Small intestine (tissue), 7 donors: Measurements from ENCODE around the gene AFDN. TPM values are rescaled to one million over a fixed set of nuclear protein-coding genes. Genes with fewer than 3 reads are reported as not detected.

Source experiments
- DNase-seq, 2 donors: peaks; one replicate each; pipeline versions ENCODE4 v3.0.0 to v3.0.0-alpha.2; 2013
- FAIRE-seq: peaks from 2 replicates; lab custom pipeline; 2012; peaks lifted over from hg19 to GRCh38; lab: Jason Lieb, UNC
- H3K27ac ChIP-seq, 3 donors: one replicate each; pipeline ENCODE4 v1.5.1; 2013; ENCODE audit warnings: low read length in 2 of 3, mild to moderate bottlenecking in 2 of 3, control low read depth in 1 of 3, inconsistent platforms in 1 of 3, low read depth in 1 of 3, moderate library complexity in 1 of 3
- H3K27me3 ChIP-seq, 3 donors: one replicate each; pipeline ENCODE4 v1.6.1; 2013; ENCODE audit warnings: low read length in 3 of 3, inconsistent platforms in 1 of 3; ENCODE audit not compliant: control insufficient read depth in 3 of 3, insufficient read depth in 3 of 3
- H3K36me3 ChIP-seq, 3 donors: one replicate each; pipeline ENCODE4 v1.6.1; 2013; ENCODE audit warnings: low read length in 3 of 3, inconsistent platforms in 1 of 3, low read depth in 1 of 3, mild to moderate bottlenecking in 1 of 3, moderate library complexity in 1 of 3; ENCODE audit not compliant: control insufficient read depth in 3 of 3, insufficient read depth in 2 of 3
- H3K4me1 ChIP-seq, 3 donors: one replicate each; pipeline ENCODE4 v1.6.1; 2013; ENCODE audit warnings: low read length in 2 of 3, inconsistent platforms in 1 of 3, low read depth in 1 of 3, mild to moderate bottlenecking in 1 of 3, moderate library complexity in 1 of 3; ENCODE audit not compliant: control insufficient read depth in 3 of 3, insufficient read depth in 2 of 3
- H3K4me3 ChIP-seq, 3 donors: one replicate each; pipeline ENCODE4 v1.5.1; 2013; ENCODE audit warnings: low read length in 3 of 3, control low read depth in 1 of 3, inconsistent platforms in 1 of 3, low read depth in 1 of 3, mild to moderate bottlenecking in 1 of 3, moderate library complexity in 1 of 3
- H3K9me3 ChIP-seq, 2 donors: one replicate each; pipeline ENCODE4 v1.6.1; 2013; ENCODE audit warnings: low read depth in 1 of 2, low read length in 1 of 2; ENCODE audit not compliant: control insufficient read depth in 2 of 2, insufficient read depth in 1 of 2
- WGBS, 3 donors: extraction: QIAGEN DNeasy Blood & Tissue Kit; methylation state at CpG; one replicate each; pipeline ENCODE4 v1.1.7; 2013; 5-methylcytosine and 5-hydroxymethylcytosine counted together
- polyA plus RNA-seq, 4 donors: library from polyadenylated mRNA; stranded (reverse) in 3 of 4; unstranded in 1 of 4; fragments of 200-250 nt in 3 of 4; fragments of 120-200 nt in 1 of 4; gene quantifications; one replicate each; pipeline versions ENCODE4 v1.2.1 to v1.2.3, GENCODE V29; 2013
- donor health status: healthy with polysubstance abuse.
- donor health status: control.
- donor health status: control.
- donor health status: Bipolar disorder and iron deficiency.
- donor health status: healthy.

The AFDN gene
- polyA plus RNA-seq, 4 donors, result 46.0 to 202 (median 67.9) TPM

DNA sequence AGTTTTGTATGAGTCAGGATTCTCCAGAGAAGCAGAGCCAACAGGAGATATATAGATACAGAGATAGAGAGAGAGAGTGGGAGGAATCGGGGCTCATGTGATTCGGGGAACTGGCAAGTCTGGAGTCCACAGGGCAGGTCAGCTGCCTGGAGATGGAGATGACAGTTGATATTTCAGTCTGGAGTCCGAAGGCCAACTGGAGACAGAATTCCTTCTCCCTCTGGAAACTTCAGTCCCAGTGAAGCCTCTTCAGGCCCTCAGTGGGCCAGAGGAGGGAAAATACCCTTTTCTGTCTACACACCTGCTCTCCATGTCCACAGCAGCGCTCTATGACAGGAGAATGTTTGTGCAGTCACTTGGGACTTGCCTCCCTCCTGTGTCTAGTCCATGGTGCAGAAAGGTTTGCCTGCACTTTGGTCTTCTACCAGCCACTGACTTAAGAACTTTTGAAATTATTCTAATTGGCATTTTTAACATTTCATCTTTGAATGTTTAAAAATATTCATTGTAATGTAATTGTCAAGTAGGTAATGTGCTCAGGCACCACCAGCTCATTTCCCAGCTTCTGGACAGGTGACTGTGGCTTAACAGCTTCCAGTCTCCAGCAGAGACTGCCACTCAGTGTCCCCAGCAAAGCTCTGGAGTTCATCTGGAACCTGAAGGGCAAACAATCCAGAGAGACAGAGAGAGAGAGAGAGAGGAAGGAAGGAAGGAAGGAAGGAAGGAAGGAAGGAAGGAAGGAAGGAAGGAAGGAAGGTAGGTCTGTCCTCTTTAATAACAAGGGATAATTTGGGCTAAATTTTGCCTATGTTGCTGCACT lies 43.8 kb upstream of the AFDN start:
- Histone ChIP-seq H3K27me3 (no peaks in the 10 kb centered on the region), H3K27ac (peak overlapping the region in 1 of 3 donors; percentile 51), H3K4me3 (no peak overlapping the region), H3K9me3 (no peaks in the 10 kb centered on the region), H3K36me3 (no peaks in the 10 kb centered on the region), H3K4me1 (peaks cover 0 to 43% (median 6%) of the 10 kb centered on the region in 3 donors)
- no peak for FAIRE-seq
- peak; percentile 67 to 81 for DNase-seq
- whole genome bisulfite sequencing, 3 donors, result 37 to 73% (median 65%) methylated on average over 4 of the region's 4 CpGs

DNA sequence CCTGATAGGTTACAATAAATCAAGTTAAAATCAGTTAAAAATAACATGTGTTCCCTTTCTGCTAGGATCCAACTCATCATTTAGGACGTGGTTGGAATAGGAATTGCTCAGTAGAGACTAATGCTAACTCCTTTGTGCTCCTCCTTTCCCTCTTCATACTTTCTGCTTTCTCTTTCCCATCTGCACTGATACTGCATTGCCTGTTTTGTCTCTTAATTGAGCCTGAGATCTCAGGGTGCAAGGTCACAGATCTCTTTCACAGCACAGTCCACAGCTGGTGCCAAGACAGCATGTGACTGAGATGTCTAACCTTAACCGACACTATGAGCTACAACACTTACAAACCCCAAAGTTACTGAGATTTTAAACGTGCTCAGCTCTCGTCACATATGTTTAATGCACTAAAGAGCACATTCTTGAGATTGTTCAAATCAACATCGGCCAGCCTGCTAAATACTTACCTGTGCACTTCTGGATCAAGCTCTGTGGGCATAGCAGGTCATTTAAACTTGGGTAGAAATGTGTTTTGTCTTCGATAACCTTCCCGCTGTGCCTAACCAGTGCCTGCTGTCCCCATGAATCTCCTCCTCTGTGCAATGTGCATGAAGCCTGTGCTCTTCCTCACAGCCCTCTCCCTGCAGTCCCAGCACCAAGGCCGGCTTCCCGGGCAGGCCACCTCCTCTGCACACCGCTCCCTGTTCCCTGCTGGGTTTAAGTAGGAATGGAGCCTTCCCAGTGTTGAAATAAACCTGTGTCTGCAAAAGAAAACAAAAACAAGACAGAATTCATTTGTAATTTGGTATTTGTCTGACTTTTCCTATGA lies 39.6 kb upstream of the AFDN start:
- FAIRE-seq, result no peak
- peak; percentile 63 to 70 for DNase-seq
- Histone ChIP-seq H3K4me3 (no peak overlapping the region), H3K27ac (peak overlapping the region in 1 of 3 donors; percentile 52), H3K36me3 (no peaks in the 10 kb centered on the region), H3K9me3 (no peaks in the 10 kb centered on the region), H3K27me3 (no peaks in the 10 kb centered on the region), H3K4me1 (peaks cover 0 to 40% (median 6%) of the 10 kb centered on the region in 3 donors)
- 47 to 64% (median 49%) methylated on average over 10 of the region's 10 CpGs for WGBS, 3 donors

DNA sequence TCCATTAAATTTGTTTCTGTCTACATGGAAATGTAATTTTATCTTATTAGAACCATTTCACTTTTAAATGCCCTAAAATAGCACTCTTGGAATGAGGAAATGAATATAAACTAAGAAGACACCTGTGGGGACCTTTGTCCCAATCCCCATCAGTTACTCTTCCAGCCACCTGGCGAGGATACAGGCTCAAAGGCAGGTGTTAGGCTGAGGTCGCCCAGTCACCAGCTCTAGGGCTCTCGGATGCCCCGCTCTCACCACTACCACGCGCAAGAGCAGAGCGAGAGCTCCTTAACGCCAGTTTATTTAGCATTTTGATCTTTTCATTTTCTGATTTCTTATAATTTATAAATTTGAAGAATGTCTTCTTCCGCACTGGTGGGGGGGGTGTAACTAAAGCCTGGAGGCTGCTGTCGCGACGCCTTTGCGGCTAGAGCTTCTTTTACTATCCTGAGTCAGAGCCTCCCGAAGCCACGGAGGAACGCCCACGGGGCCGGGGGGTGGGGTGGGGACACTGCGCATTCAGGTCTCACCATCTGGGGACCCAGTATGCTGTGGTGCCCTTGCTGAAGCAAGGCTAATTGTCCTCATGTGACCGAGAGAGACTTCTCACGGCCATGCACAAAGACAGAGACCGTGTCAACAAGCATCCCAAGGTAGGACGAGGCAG lies 38.7 kb upstream of the AFDN start:
- Histone ChIP-seq H3K4me1 (peaks cover 0 to 37% (median 6%) of the 10 kb centered on the region in 3 donors), H3K27me3 (no peaks in the 10 kb centered on the region), H3K36me3 (no peaks in the 10 kb centered on the region), H3K27ac (no peak overlapping the region), H3K4me3 (no peak overlapping the region), H3K9me3 (no peaks in the 10 kb centered on the region)
- DNase-seq (no peak), FAIRE-seq (no peak)
- WGBS, 3 donors, result 31 to 70% (median 48%) methylated on average over 23 of the region's 23 CpGs

DNA sequence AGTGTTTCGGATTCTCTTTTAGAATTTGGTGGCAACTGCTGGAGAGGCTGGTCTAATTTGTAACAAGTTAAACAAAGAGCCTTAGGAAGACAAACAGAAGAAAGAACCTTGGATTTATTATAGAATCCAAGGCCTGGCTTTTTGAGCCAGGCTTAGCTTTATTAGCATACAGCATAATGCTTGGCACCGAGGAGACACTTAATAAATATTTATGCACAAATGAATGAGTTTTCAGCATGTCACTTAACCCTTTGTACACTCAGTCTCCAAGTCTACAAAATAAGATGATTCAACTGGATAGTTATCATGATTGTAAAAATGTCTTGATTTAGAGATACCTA lies 38.2 kb upstream of the AFDN start:
- H3K4me3 ChIP-seq, result no peak overlapping the region
- 35 to 61% (median 50%) methylated on average over 2 of the region's 2 CpGs for WGBS, 3 donors

DNA sequence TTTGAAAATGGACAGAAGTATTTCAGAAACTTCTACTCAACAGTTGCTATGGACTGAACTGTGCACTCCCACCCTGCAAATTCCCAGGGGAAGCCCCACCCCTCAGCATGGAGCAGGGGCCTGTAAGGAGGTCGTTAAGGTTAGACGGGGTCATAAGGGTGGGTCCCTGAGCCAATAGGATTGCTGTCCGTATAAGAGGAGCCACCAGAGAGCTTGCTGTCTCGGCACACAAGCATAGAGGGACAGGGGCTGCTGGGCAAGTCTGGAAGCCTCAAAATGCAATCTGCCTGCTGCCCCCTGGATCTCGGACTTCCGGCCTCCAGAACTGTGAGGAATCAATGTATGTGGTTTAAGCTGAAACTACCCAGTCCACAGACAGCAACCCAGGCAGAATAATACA lies 37.4 kb upstream of the AFDN start:
- no peak for FAIRE-seq
- Histone ChIP-seq H3K4me1 (peaks cover 0 to 42% (median 6%) of the 10 kb centered on the region in 3 donors), H3K27me3 (no peaks in the 10 kb centered on the region), H3K4me3 (no peak overlapping the region), H3K9me3 (no peaks in the 10 kb centered on the region), H3K27ac (no peak overlapping the region), H3K36me3 (peaks cover 0 to 2% (median 0%) of the 10 kb centered on the region in 3 donors)
- no peak for DNase-seq
- WGBS, 3 donors, result 60 to 64% (median 60%) methylated on average over 6 of the region's 6 CpGs

More for the DNA sequence above, 38.2 kb upstream of the AFDN start:
- Histone ChIP-seq H3K27me3 (no peaks in the 10 kb centered on the region), H3K9me3 (no peaks in the 10 kb centered on the region), H3K36me3 (no peaks in the 10 kb centered on the region), H3K4me1 (peaks cover 0 to 37% (median 6%) of the 10 kb centered on the region in 3 donors), H3K27ac (no peak overlapping the region)
- no peak for FAIRE-seq
- DNase-seq, result no peak

DNA sequence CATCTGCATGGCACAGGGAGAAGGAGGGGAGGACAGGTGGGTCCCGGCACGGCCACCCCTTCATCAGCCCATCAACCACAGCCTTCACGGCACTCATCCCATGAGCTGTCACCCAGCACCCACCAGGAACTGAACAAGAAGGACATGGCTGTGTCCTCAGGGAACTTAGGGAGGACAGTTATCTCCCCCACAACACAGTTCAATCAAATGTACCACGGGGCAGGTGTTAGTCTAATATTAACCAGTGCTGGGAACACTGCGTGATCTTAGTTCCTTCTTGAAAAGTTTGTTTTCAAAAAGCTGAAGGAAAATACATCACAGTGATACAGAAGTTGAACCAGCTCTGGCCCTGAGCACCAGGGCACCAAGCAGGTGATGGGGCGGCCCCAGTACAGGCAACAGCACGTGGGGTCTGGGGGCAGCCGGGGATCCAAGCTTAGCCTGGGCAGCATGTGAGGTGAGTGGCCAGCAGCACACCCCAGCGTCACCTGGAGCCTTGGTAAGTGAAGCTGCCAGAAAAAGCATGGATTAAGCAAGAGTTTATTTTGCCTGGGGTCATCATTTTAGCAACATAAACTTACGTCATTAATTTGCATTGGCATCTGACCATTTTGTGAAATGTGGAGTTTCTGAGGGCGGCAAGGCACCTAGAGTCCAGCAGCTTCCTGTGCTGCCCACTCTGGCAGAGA lies 35.5 kb upstream of the AFDN start:
- H3K4me3 ChIP-seq, result no peak overlapping the region
- no peaks in the 10 kb centered on the region for H3K9me3 ChIP-seq
- H3K4me1 ChIP-seq, result peaks cover 0 to 58% (median 6%) of the 10 kb centered on the region in 3 donors
- H3K27ac ChIP-seq, result peak overlapping the region in 1 of 3 donors; percentile 35
- no peak for FAIRE-seq
- H3K36me3 ChIP-seq, result peaks cover 0 to 3% (median 0%) of the 10 kb centered on the region in 3 donors
- whole genome bisulfite sequencing, 3 donors, result 26 to 65% (median 38%) methylated on average over 11 of the region's 11 CpGs
- DNase-seq, result peak in 1 of 2 donors; percentile 55
- peaks cover 0 to 2% (median 0%) of the 10 kb centered on the region in 3 donors for H3K27me3 ChIP-seq

DNA sequence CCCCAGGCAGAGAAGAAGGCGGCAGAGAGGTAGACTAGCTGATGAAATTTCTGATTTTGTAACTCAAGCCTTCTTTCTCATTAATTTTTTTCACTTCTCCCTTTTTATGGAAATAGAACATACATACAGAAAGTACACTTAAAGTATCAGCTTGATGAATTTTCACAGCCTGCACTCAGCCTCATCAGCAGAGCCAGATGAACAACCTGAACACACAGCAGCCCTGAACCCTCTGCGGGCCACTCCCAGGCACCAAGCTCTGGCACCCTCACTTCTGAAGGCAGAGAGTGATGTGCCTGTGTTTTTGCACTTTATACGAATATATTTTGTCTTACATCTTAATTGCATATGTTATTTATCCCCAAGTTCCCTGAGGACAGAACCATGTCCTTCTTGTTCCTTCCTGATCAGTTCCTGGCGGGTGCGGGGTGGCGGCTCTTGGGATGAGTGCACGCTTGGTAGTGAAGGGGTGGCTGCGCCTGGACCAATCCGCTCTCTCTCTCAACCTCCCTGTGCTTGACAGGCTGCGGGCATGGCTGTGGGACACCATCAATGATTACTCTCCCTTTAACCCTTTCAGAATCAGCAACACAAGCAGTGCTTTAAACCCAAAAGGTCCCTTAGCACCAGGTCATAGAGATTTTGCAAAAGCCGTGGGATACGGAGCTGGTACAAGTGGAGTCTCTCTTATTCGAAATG lies 34.8 kb upstream of the AFDN start:
- WGBS, 3 donors, result 72 to 83% (median 80%) methylated on average over 13 of the region's 13 CpGs
- peaks cover 0 to 3% (median 0%) of the 10 kb centered on the region in 3 donors for H3K36me3 ChIP-seq

More for the DNA sequence above, 34.8 kb upstream of the AFDN start:
- Histone ChIP-seq H3K27me3 (peaks cover 0 to 2% (median 2%) of the 10 kb centered on the region in 3 donors), H3K27ac (no peak overlapping the region), H3K4me1 (peaks cover 0 to 57% (median 5%) of the 10 kb centered on the region in 3 donors), H3K9me3 (no peaks in the 10 kb centered on the region), H3K4me3 (no peak overlapping the region)
- DNase-seq (no peak), FAIRE-seq (no peak)
